Measurements from ENCODE around the gene TMEM214.

The TMEM214 gene

DNA sequence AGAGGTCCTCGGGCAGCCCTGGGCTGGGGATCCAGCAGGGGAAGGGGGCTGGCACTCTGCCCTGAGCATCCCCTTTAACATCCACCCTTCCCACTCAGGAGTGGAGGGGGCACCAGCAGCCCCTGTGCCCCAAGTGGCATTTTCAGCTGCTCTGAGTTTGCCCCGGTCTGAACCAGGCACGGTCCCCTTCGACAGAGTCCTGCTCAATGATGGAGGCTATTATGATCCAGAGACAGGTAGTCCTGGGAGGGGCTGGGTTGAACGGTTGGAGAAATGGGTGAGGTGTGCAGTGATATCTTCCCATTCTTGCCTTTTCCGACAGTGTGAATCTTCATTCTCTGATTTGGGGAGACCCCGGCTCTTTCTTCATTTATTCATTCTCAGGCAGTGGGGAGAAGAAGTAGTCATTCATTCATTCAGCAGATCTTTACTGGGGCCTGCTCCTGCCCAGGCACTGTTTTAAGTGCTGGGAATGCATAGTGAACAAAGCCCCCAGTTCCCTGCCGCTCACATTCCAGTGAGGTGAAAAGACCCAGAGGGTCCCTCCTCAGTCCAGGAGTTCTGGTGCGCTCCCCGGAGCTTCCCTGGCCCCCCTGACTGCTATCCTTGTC is 52.4 kb downstream of the TMEM214 start:
- TF ChIP-seq GATA3 (IDR thresholded peaks at IDR 0.05; ENCODE audit: low read depth, low read length) (no peak), GATA2 (IDR thresholded peaks at IDR 0.05; ENCODE audit: low read depth, low read length) (no peak)

- no peak for TF ChIP-seq GATA3 (IDR thresholded peaks at IDR 0.05; ENCODE audit: low read depth, low read length)
- no peak for TF ChIP-seq GATA2 (IDR thresholded peaks at IDR 0.05; ENCODE audit: low read depth, low read length)
Observed at GRCh38 chr2:27085673-27086089, 52.9 kb downstream of the TMEM214 start.

DNA sequence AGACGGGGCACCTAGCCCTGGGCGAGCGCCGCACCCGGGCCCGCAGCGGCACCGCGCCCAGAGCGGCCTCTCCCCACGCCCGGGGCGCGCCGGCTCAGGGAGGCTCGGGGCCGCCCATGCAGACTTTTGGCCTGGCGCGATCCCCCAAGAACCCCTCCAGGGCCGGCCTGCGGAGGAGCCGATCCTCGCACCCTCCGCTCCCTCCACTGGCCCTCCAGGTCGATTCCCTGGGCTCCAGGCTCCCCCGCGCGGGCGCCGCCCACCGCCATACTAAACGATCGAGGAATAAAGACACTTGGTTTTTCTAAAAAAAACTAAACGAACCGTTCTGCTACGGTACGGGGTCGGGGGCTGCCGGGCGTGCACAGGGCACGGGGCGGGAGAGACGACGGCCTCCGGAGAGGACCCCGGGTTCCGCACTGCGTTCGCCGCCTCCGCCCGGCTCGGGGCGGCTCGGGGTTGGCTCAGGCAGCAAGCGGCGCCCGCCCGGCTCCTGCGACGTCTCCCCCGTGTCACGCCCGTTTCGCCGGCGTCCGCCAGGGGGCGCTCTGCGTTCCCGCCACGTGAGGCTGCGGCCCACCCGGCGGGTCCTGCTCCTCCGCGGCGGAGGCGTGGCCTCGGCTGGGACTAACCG is 53.4 kb downstream of the TMEM214 start:
- TF ChIP-seq GATA2 (IDR thresholded peaks at IDR 0.05; ENCODE audit: low read depth, low read length) (no peak), GATA3 (IDR thresholded peaks at IDR 0.05; ENCODE audit: low read depth, low read length) (no peak)

DNA sequence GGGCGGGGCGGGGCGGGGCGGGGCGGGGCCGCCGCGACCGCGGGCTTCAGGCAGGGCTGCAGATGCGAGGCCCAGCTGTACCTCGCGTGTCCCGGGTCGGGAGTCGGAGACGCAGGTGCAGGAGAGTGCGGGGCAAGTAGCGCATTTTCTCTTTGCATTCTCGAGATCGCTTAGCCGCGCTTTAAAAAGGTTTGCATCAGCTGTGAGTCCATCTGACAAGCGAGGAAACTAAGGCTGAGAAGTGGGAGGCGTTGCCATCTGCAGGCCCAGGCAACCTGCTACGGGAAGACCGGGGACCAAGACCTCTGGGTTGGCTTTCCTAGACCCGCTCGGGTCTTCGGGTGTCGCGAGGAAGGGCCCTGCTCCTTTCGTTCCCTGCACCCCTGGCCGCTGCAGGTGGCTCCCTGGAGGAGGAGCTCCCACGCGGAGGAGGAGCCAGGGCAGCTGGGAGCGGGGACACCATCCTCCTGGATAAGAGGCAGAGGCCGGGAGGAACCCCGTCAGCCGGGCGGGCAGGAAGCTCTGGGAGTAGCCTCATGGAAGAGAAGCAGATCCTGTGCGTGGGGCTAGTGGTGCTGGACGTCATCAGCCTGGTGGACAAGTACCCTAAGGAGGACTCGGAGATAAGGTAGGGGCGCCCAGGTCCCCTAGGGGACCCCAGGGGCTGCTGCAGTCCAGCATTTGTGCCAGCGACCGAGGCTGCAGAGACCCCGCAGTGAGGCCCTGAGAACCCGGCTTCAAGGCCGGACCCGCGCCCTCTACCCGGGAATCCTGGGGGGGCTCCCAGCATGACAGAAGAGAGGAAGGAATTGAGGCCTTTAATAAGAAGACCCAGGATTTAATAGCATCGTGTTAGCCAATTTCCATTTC is 54.2 kb downstream of the TMEM214 start, which contains the start of gene KHK:
KHK (plus strand) TSS at position 49 of the 870 bp plus-strand sequence; CDS start at position 537, 488 bp downstream.
- no peak for TF ChIP-seq GATA2 (IDR thresholded peaks at IDR 0.05; ENCODE audit: low read depth, low read length)
- TF ChIP-seq GATA3 (IDR thresholded peaks at IDR 0.05; ENCODE audit: low read depth, low read length) = no peak

DNA sequence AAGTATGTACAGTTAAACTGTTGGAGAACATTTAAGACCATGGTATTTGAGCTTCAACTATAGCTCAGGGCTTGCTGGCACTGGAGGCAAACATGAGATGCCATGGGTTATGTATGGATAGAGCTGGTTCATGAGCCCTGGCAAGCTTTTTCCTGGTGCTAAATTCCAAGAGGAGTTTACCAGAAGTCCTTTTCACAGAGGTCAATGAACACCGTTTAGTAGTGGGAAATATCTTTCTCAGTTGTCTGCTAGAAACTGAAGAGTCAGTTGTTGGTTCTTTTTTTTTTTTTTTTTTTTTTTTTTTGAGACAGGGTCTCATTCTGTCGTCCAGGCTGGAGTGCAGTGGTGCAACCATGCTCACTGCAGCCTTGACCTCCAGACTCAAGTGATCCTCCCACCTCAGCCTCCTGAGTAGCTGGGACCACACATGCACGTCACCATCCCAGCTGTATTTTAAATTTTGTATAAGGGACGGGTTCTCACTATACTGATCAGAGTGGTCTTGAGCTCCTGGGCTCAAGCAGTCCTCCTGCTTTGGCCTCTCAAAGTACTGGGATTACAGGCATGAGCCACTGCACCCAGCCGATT is 55.2 kb downstream of the TMEM214 start:
- TF ChIP-seq GATA2 (IDR thresholded peaks at IDR 0.05; ENCODE audit: low read depth, low read length) (no peak), GATA3 (IDR thresholded peaks at IDR 0.05; ENCODE audit: low read depth, low read length) (no peak)

- TF ChIP-seq GATA3 (IDR thresholded peaks at IDR 0.05; ENCODE audit: low read depth, low read length) (no peak), GATA2 (IDR thresholded peaks at IDR 0.05; ENCODE audit: low read depth, low read length) (no peak)
Observed at GRCh38 chr2:27088634-27089033, 55.9 kb downstream of the TMEM214 start.

DNA sequence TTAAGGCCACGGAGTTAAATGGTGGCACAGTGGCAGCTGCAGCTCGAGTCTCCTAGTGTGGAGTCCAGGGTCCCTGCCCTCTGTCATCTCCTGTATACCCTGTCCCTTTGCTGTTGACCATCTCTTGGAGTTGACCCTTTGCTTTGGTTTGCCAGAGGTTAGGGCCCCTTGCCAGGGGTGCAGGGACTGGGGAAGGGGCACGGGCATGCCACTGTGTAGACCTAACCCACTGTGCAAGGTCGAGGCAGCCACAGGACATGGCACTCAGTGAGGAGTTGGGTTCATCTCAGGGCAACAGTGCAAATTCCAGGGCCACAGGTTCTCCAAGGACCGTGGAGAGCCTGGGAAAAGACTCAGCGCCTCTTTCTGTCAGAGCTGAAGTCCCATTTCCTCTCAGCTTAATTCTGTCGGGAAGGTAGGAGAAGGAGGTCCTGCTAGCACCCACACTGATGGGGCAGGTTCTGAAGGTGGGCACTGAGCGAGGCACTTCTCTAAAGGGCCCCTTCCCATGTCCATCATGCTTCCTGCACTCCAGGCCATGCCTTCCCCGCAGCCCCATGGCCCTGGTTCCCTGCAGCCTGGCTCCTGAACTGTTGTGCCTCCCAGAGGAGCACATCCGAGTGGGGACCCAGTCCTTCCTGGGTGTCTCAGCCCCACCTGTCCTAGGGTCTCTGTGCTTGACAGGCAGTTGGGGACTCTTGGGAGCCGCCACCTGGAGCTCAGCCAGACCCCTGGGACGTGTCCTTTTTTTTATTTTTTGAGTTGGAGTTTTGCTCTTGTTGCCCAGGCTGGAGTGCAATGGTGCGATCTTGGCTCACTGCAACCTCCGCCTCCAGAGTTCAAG is 56.6 kb downstream of the TMEM214 start:
- no peak for TF ChIP-seq GATA2 (IDR thresholded peaks at IDR 0.05; ENCODE audit: low read depth, low read length)
- TF ChIP-seq GATA3 (IDR thresholded peaks at IDR 0.05; ENCODE audit: low read depth, low read length) = no peak
